ENCODE data around the gene F13A1. TPM values are rescaled to one million over a fixed set of nuclear protein-coding genes. Genes with fewer than 3 reads are reported as not detected.

The F13A1 gene
- total and polyA plus RNA-seq, 2 of the 8 experiments (the other 6 are each of a cell fraction or from before 2014, with no cell fraction given) = 0.57 to 1.5 TPM

DNA sequence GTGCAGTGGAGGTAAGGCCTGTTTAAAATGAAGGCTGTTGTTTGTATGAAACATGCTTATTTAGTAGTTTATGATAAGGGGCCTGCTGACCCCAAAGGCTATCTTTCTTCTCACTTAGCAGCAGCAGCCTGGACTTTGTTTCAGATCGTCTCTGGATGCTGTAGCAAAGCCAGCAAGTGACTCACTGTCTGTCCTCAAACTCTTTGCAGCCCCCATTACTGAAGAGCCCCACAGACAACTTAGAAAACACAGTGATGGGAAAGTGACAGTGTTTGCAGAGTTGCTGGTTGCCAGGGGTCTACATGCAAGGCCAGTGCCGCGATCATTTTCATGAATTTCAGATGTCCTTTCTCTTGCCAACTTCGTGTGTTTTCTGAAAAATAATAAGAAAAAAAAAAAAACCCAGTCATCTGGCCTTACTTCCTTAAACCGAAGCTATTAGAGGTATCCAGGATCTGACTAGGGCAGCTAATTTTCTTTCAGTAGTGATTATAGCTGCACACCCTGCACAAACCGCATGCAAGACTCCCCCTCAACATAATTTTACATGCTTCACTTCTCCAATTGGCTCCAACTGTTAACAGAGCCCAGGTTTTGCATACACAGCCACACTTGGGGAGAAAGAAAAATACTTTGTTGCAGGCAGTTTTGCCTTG, 11.6 kb upstream of the F13A1 start:
- Histone ChIP-seq H2AK5ac (ENCODE audit: low read depth, low read length) (no peak overlapping the region), H3K27me3 (replicated peaks in 1 of 4; ENCODE audit: control insufficient read depth in 3 of 4, extremely low read depth in 1 of 4, insufficient read depth in 3 of 4, low read length in 3 of 4) (no peaks in the 10 kb centered on the region; a peak in 1 of 7 replicates), H3K9ac (replicated peaks in 1 of 4; ENCODE audit: extremely low read depth in 1 of 4, low read depth in 3 of 4, low read length in 3 of 4) (no peak overlapping the region), H4K91ac (replicated peaks; ENCODE audit: insufficient read length, low read length) (no peak overlapping the region), H2BK15ac (ENCODE audit: low read length) (no peak overlapping the region), H3K9me3 (ENCODE audit: insufficient read depth in 2 of 2, low read depth in 1 of 2, low read length in 1 of 2) (no peaks in the 10 kb centered on the region), H3K23me2 (ENCODE audit: low read depth, low read length) (no peaks in the 10 kb centered on the region), H3K79me2 (ENCODE audit: control insufficient read depth in 1 of 2, insufficient read depth in 2 of 2, low read length in 2 of 2) (no peaks in the 10 kb centered on the region), H3K23ac (ENCODE audit: insufficient read length) (no peak overlapping the region), H3K36me3 (ENCODE audit: control insufficient read depth in 2 of 4, insufficient read depth in 4 of 4, low read length in 3 of 4) (no peaks in the 10 kb centered on the region), H3K18ac (ENCODE audit: extremely low read depth, low read length) (no peak overlapping the region), H3K4me3 (ENCODE audit: extremely low read depth in 1 of 4, insufficient read depth in 2 of 4, low read depth in 3 of 4, low read length in 4 of 4) (no peak overlapping the region), H3K4me2 (ENCODE audit: insufficient read depth in 1 of 2, low read depth in 2 of 2, low read length in 2 of 2) (no peak overlapping the region), H4K5ac (ENCODE audit: insufficient read length, low read depth, low read length) (no peak overlapping the region), H3K4ac (replicated peaks; ENCODE audit: insufficient read length, low read depth, low read length) (no peak overlapping the region), H2AFZ (ENCODE audit: low read length) (no peak overlapping the region), H3K79me1 (ENCODE audit: low read depth, low read length) (no peaks in the 10 kb centered on the region), H3K4me1 (replicated peaks in 1 of 4; ENCODE audit: control insufficient read depth in 3 of 4, insufficient read depth in 4 of 4, low read length in 3 of 4) (no peaks in the 10 kb centered on the region), H3K56ac (replicated peaks; ENCODE audit: insufficient read length, low read depth, low read length) (no peak overlapping the region), H2BK120ac (replicated peaks; ENCODE audit: low read depth, low read length) (no peak overlapping the region), H2BK12ac (ENCODE audit: low read depth, low read length) (no peak overlapping the region), H4K8ac (ENCODE audit: extremely low read depth, insufficient read depth, low read length) (no peak overlapping the region), H2BK5ac (ENCODE audit: low read depth, low read length) (no peak overlapping the region), H4K20me1 (replicated peaks in 1 of 2; ENCODE audit: control insufficient read depth in 1 of 2, insufficient read depth in 2 of 2, low read length in 2 of 2) (no peaks in the 10 kb centered on the region), H3K27ac (ENCODE audit: low read depth, low read length) (no peak overlapping the region), H3K14ac (ENCODE audit: insufficient read length) (no peak overlapping the region), H2BK20ac (ENCODE audit: low read length) (no peak overlapping the region)
- ChIA-PET POLR2A (ENCODE audit: partially characterized antibody) (no interaction called here), CTCF (ENCODE audit: partially characterized antibody) (no interaction called here)
- FAIRE-seq = no peak
- WGBS, 2 experiments (ENCODE audit: extremely low coverage in 1 of 2, insufficient coverage in 1 of 2, insufficient read length in 1 of 2, insufficient replicate concordance in 2 of 2, low coverage in 1 of 2, low lambda C conversion rate in 2 of 2, missing lambda C conversion rate in 1 of 2) = 88% methylated on average over 6 of the region's 6 CpGs; no CpG with 5 or more reads in 1 of the 2 experiments
- DNase-seq (ENCODE audit: low read depth in 1 of 2, low spot score in 2 of 2) = no peak
- TF ChIP-seq PHF8 (conservative IDR thresholded peaks at IDR 0.05; ENCODE audit: low read depth, low read length) = no peak
- TF ChIP-seq CTBP2 (IDR thresholded peaks at IDR 0.05; ENCODE audit: borderline replicate concordance, insufficient read depth, insufficient read length, low read length) = no peak
- no peak for TF ChIP-seq TAF7 (optimal IDR thresholded peaks at IDR 0.05; ENCODE audit: borderline replicate concordance, low read depth, low read length)
- TF ChIP-seq SIN3A (conservative IDR thresholded peaks at IDR 0.05 in 1 of 2, IDR thresholded peaks at IDR 0.05 in 1 of 2; ENCODE audit: low read depth in 1 of 2, low read length in 2 of 2) = no peak
- no peak for TF ChIP-seq CBX8 (IDR thresholded peaks at IDR 0.05; ENCODE audit: borderline replicate concordance, low read depth, low read length)
- no peak for TF ChIP-seq JUND (IDR thresholded peaks at IDR 0.05; ENCODE audit: low read length)
- TF ChIP-seq CEBPB (IDR thresholded peaks at IDR 0.05; ENCODE audit: low read depth, low read length) = no peak
- no peak for TF ChIP-seq SIX5 (IDR thresholded peaks at IDR 0.05; ENCODE audit: low read depth, low read length)
- TF ChIP-seq CTCF (IDR thresholded peaks at IDR 0.05; ENCODE audit: control extremely low read depth in 1 of 3, insufficient read depth in 1 of 3, low read depth in 1 of 3, low read length in 3 of 3) = no peak

Measured in H1 (cell line).